Left ventricle myocardium inferior (tissue), 1 donor: Measurements from ENCODE around the gene PDE10A. TPM values are rescaled to one million over a fixed set of nuclear protein-coding genes. Genes with fewer than 3 reads are reported as not detected.

ENCODE experiments used
- DNase-seq: peaks from one replicate; pipeline ENCODE4 v3.0.0-alpha.2; 2020
- H3K27ac ChIP-seq: fragments of 200-600 bp; replicated peaks from 2 replicates; pipeline ENCODE4 v1.8.0; 2021
- H3K27me3 ChIP-seq: fragments of 200-600 bp; 2 replicates; pipeline ENCODE4 v1.8.0; 2021; ENCODE audit warnings: low read depth
- H3K36me3 ChIP-seq: fragments of 200-600 bp; 2 replicates; pipeline ENCODE4 v1.8.0; 2021
- H3K4me1 ChIP-seq: fragments of 200-600 bp; 2 replicates; pipeline ENCODE4 v1.8.0; 2021
- H3K4me3 ChIP-seq: fragments of 200-600 bp; 2 replicates; pipeline ENCODE4 v1.8.0; 2021; ENCODE audit warnings: mild to moderate bottlenecking, moderate library complexity
- H3K9me3 ChIP-seq: fragments of 200-600 bp; replicated peaks from 2 replicates; pipeline ENCODE4 v1.8.0; 2021
- intact Hi-C: fragments of 100-400 bp; cut with micrococcal nuclease; formaldehyde crosslinking; loops from one replicate; pipeline ENCODE4 v1.11.0; 2022
- total RNA-seq: library from RNA; stranded (reverse); fragmentation: NEBNext Ultra II Directional; extraction: Animal tissue kit (Norgen Biotek cat#: 25700); gene quantifications from one replicate; pipeline ENCODE4 v1.2.1, GENCODE V29; 2021
- TF ChIP-seq, protein P1 (sequence below): fragments of 200-600 bp; IDR thresholded peaks from 2 replicates; pipeline ENCODE4 v1.8.0; 2021; ENCODE audit warnings: antibody characterized with exemption, mild to moderate bottlenecking, borderline replicate concordance
- donor health status: DM: no; HTN: yes; CAD: no; lungs with severe emphysema.

The PDE10A gene
- total RNA-seq, 1 donor from 2014 or later, result 12.2 TPM

DNA sequence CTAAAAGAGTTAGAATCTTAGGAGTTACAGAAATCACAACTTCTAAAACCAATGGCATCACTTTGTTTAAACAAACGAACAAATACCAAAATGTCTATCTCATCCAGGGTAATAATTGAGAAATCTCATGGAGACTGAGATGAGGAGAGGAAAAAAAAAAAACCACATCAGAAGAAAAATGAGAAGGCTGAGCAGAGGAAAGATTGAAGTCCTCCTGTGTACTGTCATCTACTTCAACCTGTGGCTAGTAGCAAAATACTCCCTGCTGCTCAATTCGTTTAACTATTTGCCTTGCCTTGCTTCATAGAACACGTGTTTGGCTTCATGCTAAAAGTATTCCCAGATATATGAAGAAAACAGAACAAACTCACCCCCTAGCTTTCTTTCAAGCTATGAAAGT lies 143.7 kb downstream of the PDE10A start:
- Histone ChIP-seq H3K9me3 (no peaks in the 10 kb centered on the region), H3K4me1 (no peaks in the 10 kb centered on the region), H3K27me3 (no peaks in the 10 kb centered on the region), H3K27ac (no peak overlapping the region), H3K36me3 (no peaks in the 10 kb centered on the region), H3K4me3 (no peak overlapping the region)
- intact Hi-C loops, result no loop called here
- TF ChIP-seq, protein P1, sequence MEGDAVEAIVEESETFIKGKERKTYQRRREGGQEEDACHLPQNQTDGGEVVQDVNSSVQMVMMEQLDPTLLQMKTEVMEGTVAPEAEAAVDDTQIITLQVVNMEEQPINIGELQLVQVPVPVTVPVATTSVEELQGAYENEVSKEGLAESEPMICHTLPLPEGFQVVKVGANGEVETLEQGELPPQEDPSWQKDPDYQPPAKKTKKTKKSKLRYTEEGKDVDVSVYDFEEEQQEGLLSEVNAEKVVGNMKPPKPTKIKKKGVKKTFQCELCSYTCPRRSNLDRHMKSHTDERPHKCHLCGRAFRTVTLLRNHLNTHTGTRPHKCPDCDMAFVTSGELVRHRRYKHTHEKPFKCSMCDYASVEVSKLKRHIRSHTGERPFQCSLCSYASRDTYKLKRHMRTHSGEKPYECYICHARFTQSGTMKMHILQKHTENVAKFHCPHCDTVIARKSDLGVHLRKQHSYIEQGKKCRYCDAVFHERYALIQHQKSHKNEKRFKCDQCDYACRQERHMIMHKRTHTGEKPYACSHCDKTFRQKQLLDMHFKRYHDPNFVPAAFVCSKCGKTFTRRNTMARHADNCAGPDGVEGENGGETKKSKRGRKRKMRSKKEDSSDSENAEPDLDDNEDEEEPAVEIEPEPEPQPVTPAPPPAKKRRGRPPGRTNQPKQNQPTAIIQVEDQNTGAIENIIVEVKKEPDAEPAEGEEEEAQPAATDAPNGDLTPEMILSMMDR, result no peak
- DNase-seq, result no peak

DNA sequence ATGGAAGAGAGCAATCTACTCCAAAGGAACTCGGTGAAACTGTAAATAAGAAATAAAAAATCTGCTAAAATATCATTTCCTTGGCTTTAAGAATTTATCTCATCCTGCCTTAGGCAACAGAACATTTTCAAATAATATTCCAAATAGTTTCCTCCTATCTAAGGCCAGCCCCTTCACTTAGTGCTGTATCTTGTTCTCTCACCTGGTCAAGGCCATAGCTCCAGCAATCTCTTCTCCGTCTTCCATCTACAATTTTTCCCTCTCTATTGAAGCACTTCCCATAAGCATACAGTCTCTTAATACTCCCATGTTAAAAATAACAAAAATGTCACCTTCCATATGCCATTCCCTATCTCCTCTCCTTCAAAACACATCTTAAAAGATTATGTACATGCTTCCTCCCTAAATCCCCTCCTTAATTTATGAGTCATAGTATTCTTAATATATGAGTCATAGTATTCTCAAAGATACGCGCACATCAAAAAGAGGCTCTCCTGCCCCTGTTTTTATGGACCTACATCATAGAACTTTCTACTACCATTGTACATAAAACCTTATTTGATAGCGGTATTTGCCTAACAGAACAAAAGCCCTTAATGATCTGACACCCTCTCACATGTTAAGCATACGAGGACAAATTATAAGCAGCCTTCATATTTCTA lies 146.9 kb downstream of the PDE10A start:
- TF ChIP-seq, protein P1, result no peak
- intact Hi-C loops, result no loop called here
- Histone ChIP-seq H3K9me3 (no peaks in the 10 kb centered on the region), H3K4me3 (no peak overlapping the region), H3K27me3 (no peaks in the 10 kb centered on the region), H3K36me3 (no peaks in the 10 kb centered on the region), H3K27ac (no peak overlapping the region), H3K4me1 (no peaks in the 10 kb centered on the region)
- DNase-seq, result no peak

DNA sequence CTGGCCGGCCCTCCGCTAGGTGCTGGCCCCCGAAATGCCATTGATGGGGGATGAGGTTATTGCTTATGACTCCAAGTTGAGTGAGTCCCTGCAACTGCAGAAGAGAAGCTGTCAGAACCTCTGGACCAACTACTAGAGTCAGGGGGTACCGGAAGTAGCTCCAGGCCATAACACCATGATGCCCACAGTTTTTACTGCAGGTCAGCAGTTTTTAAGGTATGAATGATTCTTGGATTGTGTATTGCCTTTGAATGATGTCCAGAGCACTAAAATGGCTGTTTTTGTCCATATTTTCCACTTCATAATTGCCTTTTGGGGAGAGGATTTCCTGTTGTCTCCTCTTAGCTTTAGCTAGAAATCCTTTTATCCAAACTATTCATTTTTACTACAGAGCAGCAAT lies 148.4 kb downstream of the PDE10A start:
- intact Hi-C loops, result no loop called here
- TF ChIP-seq, protein P1, result no peak
- Histone ChIP-seq H3K36me3 (no peaks in the 10 kb centered on the region), H3K27me3 (no peaks in the 10 kb centered on the region), H3K4me3 (no peak overlapping the region), H3K27ac (no peak overlapping the region), H3K4me1 (no peaks in the 10 kb centered on the region), H3K9me3 (no peaks in the 10 kb centered on the region)
- DNase-seq, result no peak

DNA sequence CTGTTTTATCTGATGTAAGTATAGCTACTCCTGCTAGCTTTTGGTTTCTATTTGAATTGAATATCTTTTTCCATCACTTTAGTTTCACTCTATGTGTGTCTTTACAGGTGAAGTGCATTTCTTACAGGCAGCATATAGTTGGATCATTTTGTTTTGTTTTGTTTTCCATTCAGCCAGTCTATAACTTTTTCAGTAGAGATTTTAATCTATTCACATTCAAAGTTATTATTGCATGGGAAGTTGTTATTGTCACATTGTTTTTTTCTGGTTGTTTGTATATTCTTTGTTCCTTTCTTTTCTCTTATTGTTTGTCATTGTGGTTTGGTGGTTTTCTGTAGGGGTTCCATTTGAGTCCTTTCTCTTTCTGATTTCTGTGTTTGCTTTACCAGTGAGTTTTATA lies 151.2 kb downstream of the PDE10A start:
- no peak overlapping the region for H3K4me3 ChIP-seq
- DNase-seq, result no peak
- no peaks in the 10 kb centered on the region for H3K27me3 ChIP-seq
- H3K9me3 ChIP-seq, result no peaks in the 10 kb centered on the region
- no peak overlapping the region for H3K27ac ChIP-seq
- H3K36me3 ChIP-seq, result no peaks in the 10 kb centered on the region
- H3K4me1 ChIP-seq, result peaks cover 13% of the 10 kb centered on the region
- TF ChIP-seq, protein P1, result no peak
- intact Hi-C loops, result no loop called here

DNA sequence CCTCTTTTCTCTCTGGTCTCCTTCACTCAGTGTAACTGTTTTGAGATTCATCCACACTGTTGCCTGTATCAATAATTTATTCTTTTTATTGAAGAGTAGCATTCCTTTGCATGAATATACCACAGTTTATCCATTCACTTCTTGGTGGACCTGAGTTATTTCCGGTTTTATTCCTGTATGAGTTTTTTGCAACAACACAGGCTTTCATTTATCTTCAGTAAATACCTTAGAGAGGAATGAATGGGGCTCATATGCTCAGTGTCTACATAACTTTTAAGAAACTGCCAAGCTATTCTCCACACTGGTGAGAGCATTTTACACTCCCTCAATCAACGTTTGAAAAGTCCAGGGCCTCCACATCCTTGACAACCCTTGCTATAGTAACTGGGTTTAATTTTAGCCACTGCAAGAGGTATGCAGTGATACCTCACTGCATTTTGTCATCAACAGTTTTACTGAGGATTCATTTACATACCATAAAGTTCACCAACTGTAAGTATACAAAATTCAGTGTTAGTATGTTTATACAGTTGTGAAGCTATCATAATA lies 154.6 kb downstream of the PDE10A start:
- Histone ChIP-seq H3K9me3 (no peaks in the 10 kb centered on the region), H3K27me3 (no peaks in the 10 kb centered on the region), H3K4me1 (peaks cover 21% of the 10 kb centered on the region), H3K36me3 (no peaks in the 10 kb centered on the region), H3K27ac (no peak overlapping the region), H3K4me3 (no peak overlapping the region)
- intact Hi-C loops, result no loop called here
- no peak for DNase-seq
- TF ChIP-seq, protein P1, result no peak
